Fibroblast of villous mesenchyme (primary cell): Measurements from ENCODE around the gene FAM124A. TPM values are rescaled to one million over a fixed set of nuclear protein-coding genes. Genes with fewer than 3 reads are reported as not detected.

Experiments used
- DNase-seq: peaks from one replicate; pipeline ENCODE4 v3.0.0-alpha.2; 2010; ENCODE audit warnings: low read depth
- H3K4me3 ChIP-seq: 2 replicates; pipeline ENCODE4 v1.5.1; 2011; ENCODE audit warnings: low read depth, mild to moderate bottlenecking, low read length
- total RNA-seq: library from RNA; depleted of rRNA; stranded (reverse); fragments of >200 nt; gene quantifications from 2 replicates; pipeline ENCODE4 v1.2.3, GENCODE V29; 2012
- TF ChIP-seq, protein P1 (sequence below): IDR thresholded peaks from 2 replicates; pipeline ENCODE4 v1.5.1; 2012; ENCODE audit warnings: low read depth, mild to moderate bottlenecking, low read length; ENCODE audit not compliant: insufficient read depth

The FAM124A gene
- total RNA-seq, 1 donor: 25.0 TPM

GRCh38 chr13:51266642-51267041, 44.4 kb downstream of the FAM124A start:
- no peak for DNase-seq
- H3K4me3 ChIP-seq: no peak overlapping the region
- TF ChIP-seq, protein P1, sequence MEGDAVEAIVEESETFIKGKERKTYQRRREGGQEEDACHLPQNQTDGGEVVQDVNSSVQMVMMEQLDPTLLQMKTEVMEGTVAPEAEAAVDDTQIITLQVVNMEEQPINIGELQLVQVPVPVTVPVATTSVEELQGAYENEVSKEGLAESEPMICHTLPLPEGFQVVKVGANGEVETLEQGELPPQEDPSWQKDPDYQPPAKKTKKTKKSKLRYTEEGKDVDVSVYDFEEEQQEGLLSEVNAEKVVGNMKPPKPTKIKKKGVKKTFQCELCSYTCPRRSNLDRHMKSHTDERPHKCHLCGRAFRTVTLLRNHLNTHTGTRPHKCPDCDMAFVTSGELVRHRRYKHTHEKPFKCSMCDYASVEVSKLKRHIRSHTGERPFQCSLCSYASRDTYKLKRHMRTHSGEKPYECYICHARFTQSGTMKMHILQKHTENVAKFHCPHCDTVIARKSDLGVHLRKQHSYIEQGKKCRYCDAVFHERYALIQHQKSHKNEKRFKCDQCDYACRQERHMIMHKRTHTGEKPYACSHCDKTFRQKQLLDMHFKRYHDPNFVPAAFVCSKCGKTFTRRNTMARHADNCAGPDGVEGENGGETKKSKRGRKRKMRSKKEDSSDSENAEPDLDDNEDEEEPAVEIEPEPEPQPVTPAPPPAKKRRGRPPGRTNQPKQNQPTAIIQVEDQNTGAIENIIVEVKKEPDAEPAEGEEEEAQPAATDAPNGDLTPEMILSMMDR: no peak

- TF ChIP-seq, protein P1: no peak
- H3K4me3 ChIP-seq: no peak overlapping the region
These were observed 45.4 kb downstream of the FAM124A start for GRCh38 chr13:51267622-51268021.

GRCh38 chr13:51269039-51269438, 46.8 kb downstream of the FAM124A start:
- DNase-seq: peak; percentile 72
- TF ChIP-seq, protein P1: no peak
- no peak overlapping the region for H3K4me3 ChIP-seq

More at GRCh38 chr13:51267622-51268021, 45.4 kb downstream of the FAM124A start:
- DNase-seq: no peak

DNA sequence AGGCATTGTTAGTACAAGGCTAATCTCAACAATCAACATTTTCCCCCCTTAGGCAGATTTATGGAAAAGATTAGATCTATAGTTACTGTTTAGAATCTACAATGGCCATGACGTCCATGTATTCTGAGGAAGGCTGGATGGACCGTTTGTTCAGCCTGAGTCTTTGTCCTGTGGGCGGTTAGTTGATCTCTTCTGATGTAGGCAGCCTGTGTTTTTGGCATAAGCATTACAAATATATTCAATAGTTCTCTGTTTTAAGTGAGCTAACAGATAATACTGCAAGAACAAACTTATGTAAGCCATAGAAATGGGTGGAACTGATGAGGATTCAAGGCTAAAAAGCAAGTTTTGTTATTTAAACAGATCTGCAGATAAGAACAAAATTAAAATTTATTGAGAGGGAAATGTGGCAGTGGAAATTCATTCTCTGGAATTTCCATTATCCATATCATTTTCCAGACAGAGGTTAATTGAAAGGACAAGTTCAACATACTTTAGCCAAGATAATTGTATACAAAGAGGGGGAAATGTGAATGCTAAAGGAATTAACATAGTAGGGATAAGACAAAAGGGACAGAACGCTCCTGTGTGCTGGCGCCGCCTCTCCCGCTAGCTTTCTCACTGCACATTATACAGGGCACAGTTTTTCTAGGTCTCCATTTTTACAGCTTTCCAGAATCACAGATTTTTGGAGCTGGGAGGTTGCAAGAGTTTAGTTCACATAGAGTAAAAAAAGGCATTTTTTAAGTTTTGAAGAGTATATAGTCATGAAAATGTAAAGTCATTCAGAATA, 48.6 kb downstream of the FAM124A start:
- DNase-seq: peak; percentile 22
- TF ChIP-seq, protein P1: no peak
- H3K4me3 ChIP-seq: no peak overlapping the region

DNA sequence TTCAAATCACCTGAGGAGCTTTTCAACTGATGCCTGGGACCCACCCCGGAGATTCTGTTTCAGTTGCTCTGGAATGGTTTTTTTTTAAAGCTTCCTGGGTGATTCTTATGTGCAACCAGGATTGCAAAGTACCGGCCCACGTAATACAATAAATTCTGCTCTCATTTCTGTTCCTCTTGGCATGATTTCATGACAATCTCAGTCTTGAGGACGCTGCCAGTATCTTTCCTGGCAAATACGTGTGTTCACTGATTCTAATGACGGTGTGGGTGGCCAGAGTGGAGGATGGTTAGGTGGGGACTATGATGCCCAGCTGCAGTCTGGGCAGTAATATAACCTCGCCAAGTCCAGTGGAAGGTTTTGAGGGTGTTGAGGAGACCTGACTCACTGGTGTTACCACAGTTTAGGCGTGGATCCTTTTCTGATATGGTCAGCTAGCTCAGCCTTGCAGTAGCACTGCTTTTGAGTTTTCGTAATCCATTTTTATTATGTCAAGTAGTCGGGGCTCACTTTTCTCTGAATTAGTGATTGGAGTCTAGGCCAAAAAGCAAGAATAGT, 49.4 kb downstream of the FAM124A start:
- no peak for DNase-seq
- H3K4me3 ChIP-seq: no peak overlapping the region
- TF ChIP-seq, protein P1: no peak

DNA sequence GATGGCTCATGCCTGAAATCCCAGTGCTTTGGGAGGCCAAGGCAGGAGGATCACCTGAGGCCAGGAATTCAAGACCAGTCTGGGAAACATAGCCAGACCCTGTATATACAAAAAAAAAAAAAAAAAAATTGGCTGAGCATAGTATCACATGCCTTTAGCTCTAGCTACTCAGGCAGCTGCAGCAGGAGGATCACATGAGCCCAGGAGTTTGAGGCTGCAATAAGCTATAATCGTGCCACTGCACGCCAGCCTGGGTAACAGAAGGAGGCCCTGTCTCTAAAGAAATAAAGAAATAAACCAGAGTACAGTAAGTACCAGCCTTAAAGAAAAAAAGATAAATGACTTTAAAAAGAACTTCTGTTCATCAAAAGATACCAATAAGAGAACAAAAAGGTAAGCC, 52.9 kb downstream of the FAM124A start:
- H3K4me3 ChIP-seq: no peak overlapping the region
- TF ChIP-seq, protein P1: no peak
- DNase-seq: no peak

DNA sequence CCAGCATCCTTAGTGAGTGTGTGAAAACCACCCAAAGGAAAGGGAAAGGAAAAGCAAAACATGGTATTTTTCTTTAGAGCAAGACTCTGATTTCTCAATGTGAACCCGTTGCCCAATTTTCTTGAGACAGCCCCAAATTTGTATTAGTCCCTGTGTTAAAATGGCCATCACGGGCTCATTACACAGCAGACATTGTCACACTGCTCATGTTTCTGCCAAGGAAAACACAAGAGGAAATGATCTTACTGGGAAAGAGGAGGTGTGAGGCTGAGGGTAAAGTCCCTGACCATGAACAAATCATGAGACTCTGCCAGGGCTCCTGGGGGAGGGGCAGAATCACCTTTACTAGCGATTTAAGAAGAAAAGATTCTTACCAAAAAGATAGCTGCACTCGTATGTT, 54.4 kb downstream of the FAM124A start:
- DNase-seq: no peak
- H3K4me3 ChIP-seq: no peak overlapping the region
- TF ChIP-seq, protein P1: no peak
